Activated CD4-positive, alpha-beta T cell treated with anti-CD3 and anti-CD28 coated beads, Interleukin-2, amount 10 ng/mL, durations not matched to agents 24 days and 14 days (primary cell): Measurements from ENCODE around the gene ZNF503. TPM values are rescaled to one million over a fixed set of nuclear protein-coding genes. Genes with fewer than 3 reads are reported as not detected.

Experiments
- DNase-seq: peaks from one replicate; pipeline ENCODE4 v3.0.0; 2022
- H3K27ac Mint-ChIP-seq: one replicate; pipeline ENCODE4 v1.8.0; 2022; ENCODE audit warnings: mild to moderate bottlenecking, mixed read lengths
- H3K27me3 Mint-ChIP-seq: one replicate; pipeline ENCODE4 v1.8.0; 2022; ENCODE audit warnings: mixed read lengths
- H3K36me3 Mint-ChIP-seq: one replicate; pipeline ENCODE4 v1.8.0; 2022; ENCODE audit warnings: low read depth, mild to moderate bottlenecking, mixed read lengths
- H3K4me1 Mint-ChIP-seq: one replicate; pipeline ENCODE4 v1.8.0; 2021; ENCODE audit warnings: mixed read lengths
- H3K4me3 Mint-ChIP-seq: one replicate; pipeline ENCODE4 v1.8.0; 2022; ENCODE audit warnings: mild to moderate bottlenecking, moderate library complexity, mixed read lengths
- H3K9me3 Mint-ChIP-seq: one replicate; pipeline ENCODE4 v1.8.0; 2021; ENCODE audit warnings: mixed read lengths
- intact Hi-C: fragments of 100-400 bp; cut with micrococcal nuclease; formaldehyde crosslinking; loops from one replicate; pipeline ENCODE4 v1.15.1; 2023
- total RNA-seq: library from RNA; stranded (reverse); gene quantifications from 2 replicates; pipeline ENCODE4 v1.2.3, GENCODE V29; 2022

The ZNF503 gene, protein sequence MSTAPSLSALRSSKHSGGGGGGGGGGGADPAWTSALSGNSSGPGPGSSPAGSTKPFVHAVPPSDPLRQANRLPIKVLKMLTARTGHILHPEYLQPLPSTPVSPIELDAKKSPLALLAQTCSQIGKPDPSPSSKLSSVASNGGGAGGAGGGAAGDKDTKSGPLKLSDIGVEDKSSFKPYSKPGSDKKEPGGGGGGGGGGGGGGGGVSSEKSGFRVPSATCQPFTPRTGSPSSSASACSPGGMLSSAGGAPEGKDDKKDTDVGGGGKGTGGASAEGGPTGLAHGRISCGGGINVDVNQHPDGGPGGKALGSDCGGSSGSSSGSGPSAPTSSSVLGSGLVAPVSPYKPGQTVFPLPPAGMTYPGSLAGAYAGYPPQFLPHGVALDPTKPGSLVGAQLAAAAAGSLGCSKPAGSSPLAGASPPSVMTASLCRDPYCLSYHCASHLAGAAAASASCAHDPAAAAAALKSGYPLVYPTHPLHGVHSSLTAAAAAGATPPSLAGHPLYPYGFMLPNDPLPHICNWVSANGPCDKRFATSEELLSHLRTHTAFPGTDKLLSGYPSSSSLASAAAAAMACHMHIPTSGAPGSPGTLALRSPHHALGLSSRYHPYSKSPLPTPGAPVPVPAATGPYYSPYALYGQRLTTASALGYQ
- 0.07 and 0.09 TPM in 2 replicates for total RNA-seq

DNA sequence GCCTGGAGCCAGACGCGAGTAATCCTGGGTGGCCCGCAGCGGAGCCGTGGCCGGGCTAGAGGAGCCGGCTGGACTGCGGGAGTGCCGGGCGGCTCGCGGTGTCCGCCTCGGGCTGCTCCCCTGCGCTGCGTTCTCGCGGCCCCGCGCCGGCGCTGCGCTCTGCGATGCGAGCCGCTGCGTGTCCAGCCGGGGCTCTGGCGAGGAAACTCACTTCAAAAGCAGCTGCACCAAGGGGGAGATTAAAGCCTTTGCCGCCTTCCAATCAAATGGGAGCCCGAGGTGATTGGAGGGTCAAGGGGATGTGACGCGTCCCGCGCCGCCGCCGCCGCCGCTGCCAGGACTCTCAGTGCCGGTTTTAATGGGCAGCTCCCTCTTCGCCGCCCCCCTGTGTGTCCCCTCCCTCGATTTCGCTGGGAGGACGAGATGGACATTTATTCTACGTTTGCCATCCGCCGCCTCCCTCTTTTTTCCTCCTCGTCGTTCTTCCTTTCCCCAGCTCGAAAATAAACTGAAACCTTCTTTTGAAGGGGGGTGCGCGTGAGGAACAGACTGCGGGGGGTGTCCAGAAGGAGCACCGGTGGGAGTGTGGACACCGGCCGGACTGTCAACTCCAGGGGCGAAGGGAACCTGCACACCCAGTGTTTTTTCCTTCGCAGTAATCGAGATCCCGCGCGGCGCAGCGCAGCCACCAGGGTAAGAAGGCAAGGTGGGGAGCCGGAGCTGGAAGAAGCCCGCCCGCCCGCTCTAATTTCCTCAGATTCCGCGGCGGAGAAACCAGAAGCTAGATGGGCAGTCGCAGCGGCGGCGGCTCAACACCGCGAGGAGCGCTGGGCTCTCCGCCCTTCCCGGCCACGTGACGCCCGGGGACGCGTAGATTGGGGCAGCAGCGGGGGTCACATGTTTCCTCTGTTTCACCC is at the start of gene ZNF503:
Gene ZNF503, minus strand, starts transcription at position 196 of the 917 bp plus-strand sequence. CDS start 345 bp downstream, outside the sequence.
- H3K36me3 Mint-ChIP-seq: peaks cover 5% of the 10 kb centered on the region
- DNase-seq: peak; percentile 77
- peak within 1 kb of the TSS; percentile 80 for H3K4me3 Mint-ChIP-seq
- peaks cover 23% of the 10 kb centered on the region for H3K4me1 Mint-ChIP-seq
- H3K27ac Mint-ChIP-seq: peak within 1 kb of the TSS; percentile 83
- intact Hi-C loops: no loop called here
- H3K9me3 Mint-ChIP-seq: no peaks in the 10 kb centered on the region
- H3K27me3 Mint-ChIP-seq: peaks cover 67% of the 10 kb centered on the region

DNA sequence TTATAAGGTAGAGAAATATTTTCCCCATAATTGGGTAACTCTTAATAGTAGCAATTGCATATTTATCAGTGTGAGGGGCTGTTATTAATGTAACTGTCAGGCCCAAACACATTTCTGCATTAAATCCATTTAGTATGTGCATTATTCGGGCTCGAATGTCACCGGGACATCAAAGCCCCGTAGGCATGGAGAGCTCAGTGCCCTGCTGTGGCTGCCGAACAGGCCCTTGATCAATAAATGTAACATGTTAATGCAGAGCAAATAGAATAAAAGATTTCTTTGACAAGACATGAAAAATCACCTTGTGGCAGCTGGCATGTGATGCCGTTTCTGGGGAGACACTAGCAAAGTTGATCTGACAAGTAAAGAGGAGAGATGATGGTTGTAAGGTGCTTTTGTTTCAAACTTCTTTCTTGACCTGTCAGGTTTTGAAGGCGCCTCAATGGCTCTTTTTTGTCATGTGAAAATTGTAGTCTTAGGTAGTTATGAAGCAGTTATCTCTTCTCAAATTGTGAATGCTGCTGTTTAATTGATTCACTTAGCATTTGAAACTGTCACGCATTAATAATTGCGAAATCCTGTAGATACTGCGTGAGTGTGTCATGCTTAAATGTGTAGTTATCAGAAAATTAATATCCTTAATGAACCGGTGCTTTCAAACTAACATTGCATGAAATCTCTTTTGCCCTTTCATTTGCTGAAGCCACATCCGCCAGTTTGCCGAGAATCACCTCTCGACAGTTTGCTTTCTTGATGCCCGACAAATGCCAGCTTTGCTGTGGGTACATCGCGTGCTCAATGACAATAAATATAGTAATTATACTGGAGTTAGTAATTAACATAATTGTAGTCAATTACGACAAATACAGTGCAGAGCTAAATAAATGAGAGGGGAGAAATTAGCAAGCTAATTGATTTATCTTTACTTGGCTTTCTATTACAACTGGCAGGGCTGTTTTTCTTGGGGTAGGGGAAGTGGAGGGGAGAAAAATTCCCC is 49.4 kb upstream of the ZNF503 start:
- Mint-ChIP-seq H3K27ac (no peak overlapping the region), H3K27me3 (no peaks in the 10 kb centered on the region), H3K4me3 (no peak overlapping the region), H3K4me1 (no peaks in the 10 kb centered on the region), H3K9me3 (no peaks in the 10 kb centered on the region), H3K36me3 (no peaks in the 10 kb centered on the region)
- intact Hi-C loops: no loop called here
- no peak for DNase-seq

DNA sequence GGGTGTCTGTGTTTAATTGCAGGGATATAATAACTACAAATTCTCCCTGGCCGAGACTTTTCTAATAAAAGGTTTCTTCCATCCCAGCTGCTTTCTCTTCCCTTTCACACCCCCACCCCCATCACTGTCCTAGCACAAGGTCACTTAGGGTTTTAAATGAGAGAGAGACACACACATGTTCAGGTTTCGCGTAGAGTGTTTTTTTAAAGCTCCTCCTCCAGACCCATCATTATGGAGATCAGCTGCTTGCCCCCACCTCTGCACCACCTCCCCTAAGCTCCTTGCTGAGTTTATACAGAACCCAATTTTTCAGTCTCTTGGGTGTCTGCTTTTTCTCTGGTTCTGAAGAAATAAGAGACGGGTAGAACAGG is 48.5 kb upstream of the ZNF503 start:
- Mint-ChIP-seq H3K27ac (no peak overlapping the region), H3K27me3 (no peaks in the 10 kb centered on the region), H3K4me1 (no peaks in the 10 kb centered on the region), H3K4me3 (no peak overlapping the region), H3K9me3 (no peaks in the 10 kb centered on the region), H3K36me3 (no peaks in the 10 kb centered on the region)
- no peak for DNase-seq
- intact Hi-C loops: no loop called here

DNA sequence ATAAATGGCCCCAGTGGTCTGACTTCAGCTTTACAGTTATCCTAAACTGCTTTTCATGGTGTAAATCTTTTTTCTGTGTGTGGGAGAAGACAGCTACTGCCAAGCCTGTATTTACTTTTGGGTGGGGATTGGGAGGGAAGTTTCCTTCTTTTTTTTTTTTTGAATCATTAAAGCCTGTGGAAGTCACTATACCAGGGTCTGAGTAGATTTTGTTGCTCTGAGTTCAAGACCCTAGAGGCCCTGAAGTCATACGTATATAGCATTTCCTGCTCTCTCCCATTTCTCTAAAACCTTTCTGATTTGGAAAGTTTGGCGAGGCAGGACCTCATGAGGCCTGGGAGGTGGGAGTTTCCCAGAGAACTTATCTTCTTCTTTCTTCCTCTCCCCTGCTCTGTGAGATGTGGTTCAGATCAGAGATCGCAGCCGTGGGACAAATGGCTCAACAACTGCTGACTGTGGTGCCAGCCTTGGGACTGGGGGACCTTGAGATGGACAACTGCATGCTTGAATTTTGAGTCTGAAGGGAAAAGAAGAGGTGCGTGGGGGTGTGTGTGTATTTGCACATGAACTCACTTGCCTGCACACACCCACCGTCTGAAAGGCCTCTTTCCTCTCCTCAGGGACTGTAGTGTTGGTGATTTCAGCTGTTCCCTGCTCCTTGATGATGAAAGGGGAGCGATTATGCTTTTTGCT is 48.0 kb upstream of the ZNF503 start:
- H3K36me3 Mint-ChIP-seq: no peaks in the 10 kb centered on the region

DNA sequence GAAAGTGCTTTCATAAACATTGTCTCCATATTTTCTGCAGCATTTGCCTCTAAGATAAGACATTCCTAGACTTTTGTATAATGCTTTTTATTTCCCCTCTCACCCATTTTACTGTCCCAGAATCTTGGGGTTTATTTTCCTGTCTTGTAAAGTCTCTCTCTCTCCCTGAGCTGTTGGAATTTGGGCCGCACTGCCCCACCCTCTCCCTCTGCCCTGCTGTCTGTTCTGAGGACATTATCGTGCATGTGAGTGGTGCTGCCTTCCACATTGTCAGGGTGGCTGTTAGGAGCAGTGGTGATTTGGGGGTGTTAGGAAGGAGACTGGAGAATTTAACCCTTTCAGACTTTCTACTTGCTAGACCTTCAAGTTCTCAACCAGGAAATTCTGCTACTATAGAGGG is 46.6 kb upstream of the ZNF503 start:
- intact Hi-C loops: no loop called here
- H3K27me3 Mint-ChIP-seq: no peaks in the 10 kb centered on the region
- no peaks in the 10 kb centered on the region for H3K4me1 Mint-ChIP-seq
- no peak overlapping the region for H3K27ac Mint-ChIP-seq
- H3K4me3 Mint-ChIP-seq: no peak overlapping the region
- DNase-seq: no peak
- no peaks in the 10 kb centered on the region for H3K36me3 Mint-ChIP-seq
- peaks cover 5% of the 10 kb centered on the region for H3K9me3 Mint-ChIP-seq

More for the DNA sequence above, 48.0 kb upstream of the ZNF503 start:
- intact Hi-C loops: no loop called here
- Mint-ChIP-seq H3K27ac (no peak overlapping the region), H3K4me3 (no peak overlapping the region), H3K4me1 (no peaks in the 10 kb centered on the region), H3K9me3 (no peaks in the 10 kb centered on the region), H3K27me3 (no peaks in the 10 kb centered on the region)
- DNase-seq: no peak

DNA sequence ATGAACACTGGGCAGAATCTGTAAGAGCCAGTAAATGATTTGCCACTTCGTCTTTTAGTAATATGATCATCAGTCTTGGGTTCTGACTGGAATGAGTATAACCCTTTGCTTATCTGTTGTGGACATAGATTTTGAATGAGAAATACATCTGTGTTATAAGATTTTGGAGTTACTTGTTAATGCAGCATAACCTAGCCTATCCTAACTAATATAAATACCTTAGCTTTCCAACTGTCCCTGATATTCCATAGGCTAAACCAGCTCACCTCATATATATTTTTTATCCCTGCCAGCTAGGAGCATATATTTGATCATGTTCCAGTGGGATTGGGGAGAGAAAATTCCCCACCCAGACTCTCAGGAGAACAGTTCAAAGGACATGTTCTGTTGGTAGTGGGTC is 44.9 kb upstream of the ZNF503 start:
- H3K9me3 Mint-ChIP-seq: peaks cover 11% of the 10 kb centered on the region
- intact Hi-C loops: no loop called here
- H3K4me3 Mint-ChIP-seq: no peak overlapping the region
- peaks cover 4% of the 10 kb centered on the region for H3K27me3 Mint-ChIP-seq
- no peak overlapping the region for H3K27ac Mint-ChIP-seq
- DNase-seq: no peak
- H3K4me1 Mint-ChIP-seq: no peaks in the 10 kb centered on the region
- H3K36me3 Mint-ChIP-seq: no peaks in the 10 kb centered on the region

DNA sequence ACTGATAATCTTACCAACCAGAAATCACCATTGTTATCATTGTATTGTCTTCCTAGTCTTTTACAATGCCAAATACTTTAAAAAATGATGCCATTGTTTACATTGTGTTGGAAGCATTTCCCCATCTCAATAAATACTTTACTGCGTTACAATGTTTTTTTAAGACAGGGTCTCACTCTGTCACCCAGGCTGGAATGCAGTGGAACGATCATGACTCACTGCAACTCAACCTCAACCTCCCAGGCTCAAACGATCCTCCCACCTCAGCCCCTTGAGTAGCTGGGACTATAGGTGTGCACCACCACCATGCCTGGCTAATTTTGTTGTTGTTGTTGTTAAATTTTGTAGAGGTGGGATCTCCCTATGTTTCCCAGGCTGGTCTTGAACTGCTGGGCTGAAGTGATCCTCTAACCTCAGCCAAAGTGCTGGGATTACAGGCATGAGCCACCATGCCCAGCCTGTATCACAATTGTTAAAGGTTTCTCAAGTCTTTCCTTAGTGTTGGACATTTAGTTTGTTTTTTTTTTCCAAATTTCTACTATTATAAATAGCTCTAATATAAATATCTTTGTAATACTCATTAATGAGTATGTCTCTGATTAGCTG is 43.3 kb upstream of the ZNF503 start:
- no peak for DNase-seq
- H3K27me3 Mint-ChIP-seq: peaks cover 4% of the 10 kb centered on the region
- no peaks in the 10 kb centered on the region for H3K4me1 Mint-ChIP-seq
- no peaks in the 10 kb centered on the region for H3K36me3 Mint-ChIP-seq
- intact Hi-C loops: no loop called here
- H3K27ac Mint-ChIP-seq: no peak overlapping the region
- H3K9me3 Mint-ChIP-seq: peaks cover 11% of the 10 kb centered on the region
- no peak overlapping the region for H3K4me3 Mint-ChIP-seq

DNA sequence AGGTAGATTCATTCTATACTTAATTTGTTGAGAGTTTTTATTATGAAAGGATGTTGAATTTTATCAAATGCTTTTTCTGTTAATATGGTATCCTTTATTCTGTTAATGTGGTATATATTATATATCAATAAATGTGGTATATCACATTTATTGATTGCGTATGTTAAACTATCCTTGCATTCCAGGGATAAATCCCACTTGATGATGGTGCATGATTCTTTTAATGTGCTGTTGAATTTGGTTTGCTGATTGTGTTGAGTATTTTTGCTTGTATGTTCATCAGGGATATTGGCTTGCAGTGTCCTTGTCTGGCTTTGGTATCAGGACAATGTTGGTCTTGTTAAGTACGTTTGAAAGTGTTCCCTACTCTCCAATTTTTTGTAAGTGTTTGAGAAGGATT is 41.8 kb upstream of the ZNF503 start:
- Mint-ChIP-seq H3K9me3 (peaks cover 11% of the 10 kb centered on the region), H3K27me3 (peaks cover 4% of the 10 kb centered on the region), H3K36me3 (no peaks in the 10 kb centered on the region), H3K27ac (no peak overlapping the region), H3K4me1 (no peaks in the 10 kb centered on the region), H3K4me3 (no peak overlapping the region)
- DNase-seq: no peak
- intact Hi-C loops: no loop called here

DNA sequence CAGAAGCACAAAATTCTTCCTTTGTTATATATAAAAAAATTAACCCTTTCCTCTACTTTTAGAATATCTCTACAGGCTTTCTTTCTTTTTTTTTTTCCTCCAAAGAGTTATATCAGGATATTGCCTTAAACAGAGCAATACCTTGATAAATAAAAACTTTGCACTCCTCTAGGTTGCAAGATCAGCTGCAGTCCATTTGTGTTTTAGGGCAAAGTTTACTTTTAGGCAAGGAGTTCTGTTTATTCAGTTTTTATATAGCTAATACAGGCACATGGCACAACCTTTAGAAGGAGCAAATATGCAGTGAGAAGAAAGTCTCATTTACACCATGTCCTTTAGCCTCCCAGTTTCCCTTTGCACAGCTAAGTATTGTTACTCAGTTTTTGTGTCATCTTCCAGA is 40.1 kb upstream of the ZNF503 start:
- Mint-ChIP-seq H3K27ac (no peak overlapping the region), H3K36me3 (no peaks in the 10 kb centered on the region), H3K4me3 (no peak overlapping the region), H3K4me1 (no peaks in the 10 kb centered on the region), H3K9me3 (peaks cover 11% of the 10 kb centered on the region), H3K27me3 (peaks cover 10% of the 10 kb centered on the region)
- intact Hi-C loops: no loop called here
- DNase-seq: no peak

DNA sequence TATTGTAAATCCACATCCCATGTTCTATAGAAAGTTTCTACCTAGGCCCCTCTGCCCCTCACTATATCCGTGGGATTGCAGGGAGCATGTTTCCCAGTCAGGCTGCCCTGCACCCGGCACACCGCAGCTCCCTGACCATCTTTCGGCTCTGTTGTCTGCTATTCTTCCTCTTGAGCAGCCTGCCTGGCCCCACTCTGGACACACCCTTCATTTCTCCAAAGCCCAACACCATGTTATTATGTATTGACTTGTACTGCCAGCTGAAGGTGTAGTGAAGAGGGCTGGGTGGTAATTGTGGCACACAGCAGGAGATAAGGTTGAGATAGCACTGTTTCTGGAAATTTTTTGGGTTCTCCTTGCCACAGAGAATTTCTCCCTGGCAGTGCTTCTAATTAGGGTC is 39.6 kb upstream of the ZNF503 start:
- Mint-ChIP-seq H3K4me1 (no peaks in the 10 kb centered on the region), H3K27ac (no peak overlapping the region), H3K4me3 (no peak overlapping the region), H3K36me3 (no peaks in the 10 kb centered on the region), H3K9me3 (peaks cover 11% of the 10 kb centered on the region), H3K27me3 (peaks cover 10% of the 10 kb centered on the region)
- intact Hi-C loops: no loop called here
- no peak for DNase-seq

DNA sequence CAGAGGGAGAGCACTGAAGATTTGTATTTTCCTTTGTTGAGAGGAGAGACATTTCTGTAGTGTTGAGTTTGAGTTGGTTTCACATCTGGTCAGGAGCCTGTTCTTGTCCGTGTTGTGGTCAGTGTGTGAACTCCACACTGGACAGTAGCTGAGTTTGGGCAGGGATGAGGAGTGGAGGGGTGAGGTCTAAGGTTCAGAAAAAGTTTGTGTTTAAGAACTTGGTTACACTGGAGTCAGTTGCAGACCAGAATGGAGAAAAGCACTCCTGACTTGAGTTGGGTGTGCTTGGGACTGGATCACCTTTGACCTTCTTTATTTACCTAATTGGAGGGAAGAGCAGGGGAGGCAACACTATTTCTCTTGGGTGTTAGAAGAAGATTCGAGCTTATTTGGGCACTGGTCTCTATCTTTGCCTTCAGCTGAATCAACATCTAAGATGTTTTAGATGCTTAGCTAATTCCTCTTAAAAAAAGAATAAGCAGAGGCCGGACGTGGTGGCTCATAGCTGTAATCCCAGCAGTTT is 38.8 kb upstream of the ZNF503 start:
- intact Hi-C loops: no loop called here
- no peaks in the 10 kb centered on the region for H3K4me1 Mint-ChIP-seq
- H3K36me3 Mint-ChIP-seq: no peaks in the 10 kb centered on the region
- H3K9me3 Mint-ChIP-seq: peaks cover 11% of the 10 kb centered on the region
- no peak overlapping the region for H3K27ac Mint-ChIP-seq
- H3K4me3 Mint-ChIP-seq: no peak overlapping the region
- H3K27me3 Mint-ChIP-seq: peaks cover 10% of the 10 kb centered on the region
- DNase-seq: no peak

DNA sequence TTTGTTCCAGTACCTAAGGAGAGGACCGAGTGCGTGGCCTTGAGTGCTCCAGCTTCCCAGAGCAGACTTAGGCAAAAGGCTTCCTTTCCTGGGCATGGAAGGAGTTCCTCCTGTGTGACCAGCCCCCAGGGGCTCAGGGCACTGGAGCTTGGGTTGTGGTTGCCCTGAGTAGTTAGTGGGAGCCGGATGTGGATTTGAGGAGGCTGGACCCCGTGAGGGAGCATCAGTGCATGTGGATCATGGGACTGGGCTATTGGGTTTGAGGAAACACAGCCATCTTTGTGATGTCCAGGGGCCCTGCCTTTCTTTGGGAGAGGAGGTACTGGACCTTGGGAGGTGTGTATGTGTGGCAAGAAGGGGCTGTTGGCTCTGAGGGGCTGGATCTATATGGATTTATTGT is 38.2 kb upstream of the ZNF503 start:
- no peak overlapping the region for H3K27ac Mint-ChIP-seq
- no peak overlapping the region for H3K4me3 Mint-ChIP-seq
- intact Hi-C loops: no loop called here
- no peaks in the 10 kb centered on the region for H3K36me3 Mint-ChIP-seq
- no peak for DNase-seq
- peaks cover 10% of the 10 kb centered on the region for H3K27me3 Mint-ChIP-seq
- no peaks in the 10 kb centered on the region for H3K4me1 Mint-ChIP-seq
- H3K9me3 Mint-ChIP-seq: peaks cover 11% of the 10 kb centered on the region
